ENCODE results near the gene NCK2. TPM values are rescaled to one million over a fixed set of nuclear protein-coding genes. Genes with fewer than 3 reads are reported as not detected.

The NCK2 gene
- total RNA-seq, 4 donors from 2014 or later = 14.7 to 47.5 (median 29.3) TPM

DNA sequence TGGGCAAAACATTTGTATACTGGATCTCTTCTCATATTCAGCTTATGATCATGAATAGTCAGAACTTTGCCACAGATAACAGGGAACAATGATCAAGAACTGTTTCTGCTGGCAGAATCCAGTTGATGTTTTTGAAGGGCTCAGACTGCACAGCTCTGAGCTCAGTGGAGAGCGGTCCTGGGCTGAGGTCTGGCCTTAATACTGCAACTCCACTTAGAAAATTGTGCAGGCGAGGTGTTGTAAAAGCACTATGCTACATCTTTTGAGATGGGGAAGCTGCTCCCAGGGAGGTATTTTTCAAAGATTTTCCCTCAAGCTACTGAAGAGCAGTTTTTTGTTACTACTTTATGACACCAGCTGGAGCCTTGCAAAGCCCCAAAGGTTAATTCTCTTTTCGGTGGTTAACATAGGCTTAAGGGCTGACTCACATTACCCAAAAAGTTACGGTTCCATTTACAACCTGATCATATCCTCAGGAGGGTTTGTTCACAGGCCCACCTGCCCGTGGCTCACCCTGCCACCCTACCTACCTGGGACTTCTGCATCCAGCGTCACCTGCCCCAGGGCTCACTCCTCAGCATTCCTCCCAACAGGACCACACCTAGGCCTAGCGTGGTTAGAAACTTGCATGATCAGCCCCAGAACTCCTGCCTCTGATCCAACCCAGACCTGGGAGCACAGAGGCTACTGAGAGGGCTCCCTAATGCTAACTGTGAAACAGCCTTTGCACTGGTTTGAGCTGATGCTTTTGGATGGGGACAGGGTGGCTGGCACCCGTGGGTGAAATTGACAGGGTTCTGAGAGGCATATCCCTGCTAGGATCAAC is 114.4 kb downstream of the NCK2 start:
- DNase-seq = no peak
- no peaks in the 10 kb centered on the region for H3K9me3 ChIP-seq
- intact Hi-C loops (cut with DNase I; ENCODE audit: low total_unique reads) = no loop called here
- no peaks in the 10 kb centered on the region for H3K4me1 ChIP-seq
- no peak for TF ChIP-seq POLR2A (IDR thresholded peaks at IDR 0.05)
- TF ChIP-seq, protein P1, sequence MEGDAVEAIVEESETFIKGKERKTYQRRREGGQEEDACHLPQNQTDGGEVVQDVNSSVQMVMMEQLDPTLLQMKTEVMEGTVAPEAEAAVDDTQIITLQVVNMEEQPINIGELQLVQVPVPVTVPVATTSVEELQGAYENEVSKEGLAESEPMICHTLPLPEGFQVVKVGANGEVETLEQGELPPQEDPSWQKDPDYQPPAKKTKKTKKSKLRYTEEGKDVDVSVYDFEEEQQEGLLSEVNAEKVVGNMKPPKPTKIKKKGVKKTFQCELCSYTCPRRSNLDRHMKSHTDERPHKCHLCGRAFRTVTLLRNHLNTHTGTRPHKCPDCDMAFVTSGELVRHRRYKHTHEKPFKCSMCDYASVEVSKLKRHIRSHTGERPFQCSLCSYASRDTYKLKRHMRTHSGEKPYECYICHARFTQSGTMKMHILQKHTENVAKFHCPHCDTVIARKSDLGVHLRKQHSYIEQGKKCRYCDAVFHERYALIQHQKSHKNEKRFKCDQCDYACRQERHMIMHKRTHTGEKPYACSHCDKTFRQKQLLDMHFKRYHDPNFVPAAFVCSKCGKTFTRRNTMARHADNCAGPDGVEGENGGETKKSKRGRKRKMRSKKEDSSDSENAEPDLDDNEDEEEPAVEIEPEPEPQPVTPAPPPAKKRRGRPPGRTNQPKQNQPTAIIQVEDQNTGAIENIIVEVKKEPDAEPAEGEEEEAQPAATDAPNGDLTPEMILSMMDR (IDR thresholded peaks at IDR 0.05) = no peak
- H3K4me3 ChIP-seq = no peak overlapping the region
- no peaks in the 10 kb centered on the region for H3K27me3 ChIP-seq
- H3K27ac ChIP-seq = no peak overlapping the region
- H3K36me3 ChIP-seq = no peaks in the 10 kb centered on the region

DNA sequence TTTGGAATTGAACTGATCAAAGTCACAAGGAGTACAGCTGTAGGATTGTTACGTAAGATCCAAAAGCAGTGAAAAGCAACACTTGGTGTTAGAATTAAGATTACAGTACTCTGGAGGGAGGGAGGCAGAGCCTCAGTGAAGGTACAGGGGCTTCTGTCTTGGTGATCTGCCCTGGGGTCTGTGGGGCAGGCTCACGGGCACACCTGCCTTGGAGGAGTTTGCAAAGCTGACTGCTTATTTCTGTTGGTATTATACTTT is 114.9 kb downstream of the NCK2 start:
- no peaks in the 10 kb centered on the region for H3K9me3 ChIP-seq
- H3K36me3 ChIP-seq = no peaks in the 10 kb centered on the region
- no peak for TF ChIP-seq POLR2A (IDR thresholded peaks at IDR 0.05)
- TF ChIP-seq, protein P1 (IDR thresholded peaks at IDR 0.05) = no peak
- DNase-seq = no peak
- H3K27ac ChIP-seq = no peak overlapping the region
- H3K27me3 ChIP-seq = no peaks in the 10 kb centered on the region
- no peaks in the 10 kb centered on the region for H3K4me1 ChIP-seq
- no peak overlapping the region for H3K4me3 ChIP-seq
- intact Hi-C loops (cut with DNase I; ENCODE audit: low total_unique reads) = no loop called here

DNA sequence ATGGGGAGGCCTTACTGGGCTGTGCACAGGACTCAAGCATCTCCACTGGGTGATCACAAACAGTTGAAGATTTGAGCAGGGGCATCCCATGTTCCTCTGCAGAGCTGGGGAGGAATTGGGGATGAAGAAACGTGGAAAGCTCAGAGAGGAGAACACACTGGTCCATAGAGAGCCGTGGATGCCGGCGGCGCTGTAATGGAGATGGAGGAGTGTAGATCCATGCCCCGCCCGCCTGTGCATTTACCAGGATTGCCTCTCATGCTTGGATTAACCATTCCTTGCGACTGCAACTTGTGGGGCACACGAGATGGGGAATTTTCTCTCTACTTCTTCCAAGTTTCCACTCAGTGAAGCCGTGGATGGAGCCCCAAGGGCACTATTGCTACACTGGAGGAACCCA is 115.9 kb downstream of the NCK2 start:
- Histone ChIP-seq H3K36me3 (no peaks in the 10 kb centered on the region), H3K27ac (no peak overlapping the region), H3K27me3 (no peaks in the 10 kb centered on the region), H3K4me3 (no peak overlapping the region), H3K4me1 (no peaks in the 10 kb centered on the region), H3K9me3 (no peaks in the 10 kb centered on the region)
- TF ChIP-seq POLR2A (IDR thresholded peaks at IDR 0.05) = no peak
- TF ChIP-seq, protein P1 (IDR thresholded peaks at IDR 0.05) = no peak
- no peak for DNase-seq
- intact Hi-C loops (cut with DNase I; ENCODE audit: low total_unique reads) = no loop called here

DNA sequence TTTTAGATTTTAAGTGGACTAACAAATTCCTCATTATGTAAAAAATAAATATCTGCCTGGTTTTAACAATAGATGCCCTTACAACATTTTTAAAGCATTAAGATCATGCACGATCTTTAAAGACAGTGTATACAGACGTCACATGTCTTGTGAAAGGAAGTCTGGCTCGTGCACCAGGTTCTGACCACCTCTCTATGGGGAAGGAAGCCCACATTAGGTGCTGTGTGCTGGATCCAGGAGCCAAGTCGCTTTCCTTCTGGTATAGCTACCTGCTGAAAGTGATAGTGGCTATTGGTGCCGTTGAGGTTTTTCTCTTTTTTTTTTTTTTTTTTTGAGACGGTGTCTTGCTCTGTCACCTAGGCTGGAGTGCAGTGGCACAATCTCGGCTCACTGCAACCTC is 116.5 kb downstream of the NCK2 start:
- H3K27me3 ChIP-seq = no peaks in the 10 kb centered on the region
- intact Hi-C loops (cut with DNase I; ENCODE audit: low total_unique reads) = no loop called here
- no peak for DNase-seq
- no peaks in the 10 kb centered on the region for H3K4me1 ChIP-seq
- H3K36me3 ChIP-seq = no peaks in the 10 kb centered on the region
- no peak overlapping the region for H3K4me3 ChIP-seq
- TF ChIP-seq, protein P1 (IDR thresholded peaks at IDR 0.05) = no peak
- TF ChIP-seq POLR2A (IDR thresholded peaks at IDR 0.05) = no peak
- H3K9me3 ChIP-seq = no peaks in the 10 kb centered on the region
- no peak overlapping the region for H3K27ac ChIP-seq

DNA sequence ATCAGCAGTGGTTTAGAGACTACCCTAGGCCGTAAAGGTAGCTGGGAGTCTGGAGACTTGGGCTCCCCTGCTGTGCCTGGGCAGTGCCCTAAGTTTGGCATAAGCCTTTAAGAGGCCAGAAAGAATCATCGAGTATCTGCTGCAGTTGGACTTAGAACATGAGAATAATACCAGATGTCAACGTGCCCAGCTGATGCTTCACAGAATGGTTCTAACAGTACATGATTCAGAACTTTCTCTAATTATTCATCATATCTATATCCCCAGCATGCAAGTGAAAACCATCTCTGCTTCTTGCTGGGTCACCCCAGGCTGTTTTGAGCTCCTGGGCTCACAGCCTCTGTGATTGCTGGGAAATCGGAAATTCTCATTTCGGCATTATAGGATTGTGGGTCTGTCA is 118.1 kb downstream of the NCK2 start:
- TF ChIP-seq POLR2A (IDR thresholded peaks at IDR 0.05) = no peak
- TF ChIP-seq, protein P1 (IDR thresholded peaks at IDR 0.05) = no peak
- H3K36me3 ChIP-seq = no peaks in the 10 kb centered on the region
- H3K4me1 ChIP-seq = peaks cover 0 to 2% of the 10 kb centered on the region in 2 donors
- H3K27ac ChIP-seq = no peak overlapping the region
- H3K4me3 ChIP-seq = no peak overlapping the region
- no peaks in the 10 kb centered on the region for H3K9me3 ChIP-seq
- intact Hi-C loops (cut with DNase I; ENCODE audit: low total_unique reads) = no loop called here
- H3K27me3 ChIP-seq = no peaks in the 10 kb centered on the region
- DNase-seq = no peak
